Activated naive CD4-positive, alpha-beta T cell treated with anti-CD3 and anti-CD28 coated beads, Interleukin-2, amount 50 U/mL, for 24 hours (primary cell): ENCODE measurements around the gene SORCS2.

Source experiments
- H3K27ac Mint-ChIP-seq: one replicate; pipeline ENCODE4 v1.8.0; 2021; ENCODE audit warnings: mild to moderate bottlenecking, mixed read lengths
- H3K27me3 Mint-ChIP-seq: one replicate; pipeline ENCODE4 v1.8.0; 2021; ENCODE audit warnings: mixed read lengths
- H3K36me3 Mint-ChIP-seq: one replicate; pipeline ENCODE4 v1.8.0; 2021; ENCODE audit warnings: mixed read lengths
- H3K4me1 Mint-ChIP-seq: one replicate; pipeline ENCODE4 v1.8.0; 2021; ENCODE audit warnings: mixed read lengths
- H3K4me3 Mint-ChIP-seq: one replicate; pipeline ENCODE4 v1.8.0; 2021; ENCODE audit warnings: mild to moderate bottlenecking, mixed read lengths
- H3K9me3 Mint-ChIP-seq: one replicate; pipeline ENCODE4 v1.8.0; 2021; ENCODE audit warnings: mixed read lengths

The SORCS2 gene

DNA sequence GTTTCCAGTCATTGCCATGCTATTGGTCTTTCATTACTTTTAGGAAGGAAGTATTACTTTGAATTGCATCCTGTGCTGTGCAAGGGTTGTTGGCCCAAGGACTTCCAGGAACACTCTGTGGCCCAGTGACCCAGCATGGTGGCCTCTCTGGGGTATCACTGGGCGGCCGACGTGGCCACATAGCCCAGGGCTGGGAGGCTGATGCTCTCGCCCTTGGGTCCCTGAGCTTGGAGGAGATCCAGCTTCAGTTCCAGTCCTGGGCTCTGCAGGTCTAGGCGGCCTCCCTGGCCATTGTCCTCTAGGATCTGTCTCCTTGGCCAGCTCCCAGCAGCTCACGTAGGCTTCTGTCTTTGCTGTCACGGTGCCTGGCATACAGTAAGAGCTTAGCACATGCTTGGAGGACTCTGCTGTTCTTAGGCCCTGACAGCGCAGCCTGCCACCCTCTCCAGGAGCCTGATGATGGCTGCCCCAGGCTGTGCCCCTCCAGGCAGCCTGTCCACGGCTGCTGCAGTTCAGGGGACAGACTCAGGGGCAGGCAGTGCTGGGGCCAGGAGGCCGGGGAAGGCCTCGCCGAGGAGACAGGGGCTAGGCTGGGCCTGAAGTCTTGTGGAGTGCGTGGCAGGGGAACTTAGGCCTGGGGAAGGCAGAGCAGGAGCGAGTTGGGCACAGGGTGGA lies 42.2 kb downstream of the SORCS2 start:
- no peak overlapping the region for H3K4me3 Mint-ChIP-seq
- H3K36me3 Mint-ChIP-seq = peaks cover 1% of the 10 kb centered on the region
- no peaks in the 10 kb centered on the region for H3K27me3 Mint-ChIP-seq
- no peaks in the 10 kb centered on the region for H3K4me1 Mint-ChIP-seq
- H3K27ac Mint-ChIP-seq = no peak overlapping the region
- H3K9me3 Mint-ChIP-seq = no peaks in the 10 kb centered on the region

DNA sequence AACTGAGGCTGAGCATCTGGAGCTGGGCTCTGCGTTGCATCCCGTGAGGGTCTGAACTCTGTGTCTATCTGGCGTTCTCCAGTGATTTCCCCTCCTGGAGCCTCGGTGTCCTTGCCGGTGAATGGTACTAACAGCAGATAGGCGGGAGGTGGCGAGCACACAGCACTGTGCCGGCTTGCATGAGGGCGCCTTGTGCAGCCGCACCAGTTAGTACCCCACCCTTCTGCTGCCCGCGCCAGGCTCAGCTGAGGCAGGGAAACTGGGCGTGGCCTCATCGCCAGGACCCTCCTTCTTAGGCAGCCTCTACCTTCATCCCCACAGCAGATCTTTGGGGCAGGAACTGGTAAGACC lies 42.7 kb downstream of the SORCS2 start:
- Mint-ChIP-seq H3K9me3 (no peaks in the 10 kb centered on the region), H3K27me3 (no peaks in the 10 kb centered on the region), H3K36me3 (peaks cover 1% of the 10 kb centered on the region), H3K4me1 (no peaks in the 10 kb centered on the region), H3K27ac (no peak overlapping the region), H3K4me3 (no peak overlapping the region)

- Mint-ChIP-seq H3K27me3 (no peaks in the 10 kb centered on the region), H3K36me3 (peaks cover 1% of the 10 kb centered on the region), H3K9me3 (no peaks in the 10 kb centered on the region), H3K4me3 (no peak overlapping the region), H3K27ac (no peak overlapping the region), H3K4me1 (no peaks in the 10 kb centered on the region)
These were observed 44.5 kb downstream of the SORCS2 start for GRCh38 chr4:7236847-7237246.

- Mint-ChIP-seq H3K27ac (no peak overlapping the region), H3K36me3 (peaks cover 1% of the 10 kb centered on the region), H3K4me1 (no peaks in the 10 kb centered on the region), H3K4me3 (no peak overlapping the region), H3K27me3 (no peaks in the 10 kb centered on the region), H3K9me3 (no peaks in the 10 kb centered on the region)
These were observed 45.5 kb downstream of the SORCS2 start for GRCh38 chr4:7237873-7238272.

GRCh38 chr4:7238300-7238960 lies 46.1 kb downstream of the SORCS2 start:
- Mint-ChIP-seq H3K4me1 (no peaks in the 10 kb centered on the region), H3K27me3 (no peaks in the 10 kb centered on the region), H3K27ac (no peak overlapping the region), H3K36me3 (peaks cover 1% of the 10 kb centered on the region), H3K4me3 (no peak overlapping the region), H3K9me3 (no peaks in the 10 kb centered on the region)

DNA sequence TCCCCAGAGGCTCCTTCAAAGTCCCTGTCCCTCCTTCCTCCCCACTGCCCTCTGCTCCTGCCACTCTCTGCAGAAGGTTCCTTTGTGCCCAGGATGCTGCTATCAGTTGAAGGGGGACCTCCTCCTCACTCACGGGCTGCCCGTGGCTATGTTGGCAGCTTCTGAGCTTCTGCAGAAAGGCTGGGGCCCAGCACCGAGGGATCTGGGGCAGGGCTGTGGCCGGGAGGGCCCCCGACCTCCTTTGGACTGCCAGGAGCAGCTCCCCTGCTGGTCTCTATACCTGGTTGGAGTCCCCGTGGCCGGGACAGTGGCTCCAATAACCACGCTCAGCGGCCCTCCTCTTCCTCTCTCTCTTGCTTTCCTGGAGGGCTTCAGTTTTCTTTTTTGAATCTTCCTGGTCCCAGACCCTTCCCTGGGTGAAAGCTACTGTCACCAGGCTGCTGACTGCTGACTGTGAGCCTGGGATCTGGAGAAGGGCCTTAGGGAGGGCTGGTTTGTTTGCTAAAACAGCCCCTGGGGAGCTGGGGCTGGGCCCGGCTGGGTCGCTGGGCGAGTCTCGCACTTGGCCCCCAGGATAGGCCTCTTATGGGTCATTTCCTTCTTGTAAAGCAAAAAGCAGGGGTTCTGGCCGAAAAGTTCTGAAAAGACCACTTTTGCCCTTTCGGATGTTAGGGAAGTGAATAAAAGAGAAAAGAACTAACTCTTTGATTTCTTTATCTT lies 46.9 kb downstream of the SORCS2 start:
- H3K4me3 Mint-ChIP-seq = no peak overlapping the region
- H3K36me3 Mint-ChIP-seq = peaks cover 1% of the 10 kb centered on the region
- H3K27me3 Mint-ChIP-seq = no peaks in the 10 kb centered on the region
- H3K4me1 Mint-ChIP-seq = no peaks in the 10 kb centered on the region
- no peak overlapping the region for H3K27ac Mint-ChIP-seq
- no peaks in the 10 kb centered on the region for H3K9me3 Mint-ChIP-seq

GRCh38 chr4:7239844-7240243 lies 47.5 kb downstream of the SORCS2 start:
- Mint-ChIP-seq H3K4me3 (no peak overlapping the region), H3K9me3 (no peaks in the 10 kb centered on the region), H3K36me3 (peaks cover 1% of the 10 kb centered on the region), H3K27me3 (no peaks in the 10 kb centered on the region), H3K27ac (no peak overlapping the region), H3K4me1 (no peaks in the 10 kb centered on the region)

GRCh38 chr4:7240306-7240705 lies 48.0 kb downstream of the SORCS2 start:
- Mint-ChIP-seq H3K36me3 (peaks cover 1% of the 10 kb centered on the region), H3K4me1 (no peaks in the 10 kb centered on the region), H3K4me3 (no peak overlapping the region), H3K27me3 (no peaks in the 10 kb centered on the region), H3K9me3 (no peaks in the 10 kb centered on the region), H3K27ac (no peak overlapping the region)

GRCh38 chr4:7241597-7242125 lies 49.3 kb downstream of the SORCS2 start:
- no peaks in the 10 kb centered on the region for H3K27me3 Mint-ChIP-seq
- no peak overlapping the region for H3K27ac Mint-ChIP-seq
- H3K4me1 Mint-ChIP-seq = no peaks in the 10 kb centered on the region
- peaks cover 1% of the 10 kb centered on the region for H3K36me3 Mint-ChIP-seq
- H3K4me3 Mint-ChIP-seq = no peak overlapping the region
- no peaks in the 10 kb centered on the region for H3K9me3 Mint-ChIP-seq

DNA sequence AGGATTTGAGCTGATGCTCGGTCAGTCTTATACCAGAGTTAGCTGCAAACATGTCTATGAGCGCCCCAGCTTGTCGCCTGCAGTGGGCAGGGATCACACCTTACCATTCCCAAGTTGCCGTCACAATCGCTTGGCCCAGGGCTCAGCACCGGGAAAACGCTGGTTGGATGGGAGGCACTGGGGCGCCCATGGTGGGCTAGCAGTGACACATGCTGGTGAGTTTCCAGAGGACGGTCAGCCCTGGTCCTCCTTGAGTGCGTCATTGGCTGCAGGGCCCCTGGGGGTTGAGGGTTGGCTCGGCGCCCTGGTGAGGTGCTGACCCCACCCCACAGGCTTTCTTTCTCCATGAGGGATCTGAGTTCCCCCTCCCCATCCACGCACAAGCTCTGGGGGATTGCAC lies 50.4 kb downstream of the SORCS2 start:
- H3K27me3 Mint-ChIP-seq = no peaks in the 10 kb centered on the region
- H3K36me3 Mint-ChIP-seq = peaks cover 1% of the 10 kb centered on the region
- H3K4me1 Mint-ChIP-seq = no peaks in the 10 kb centered on the region
- H3K9me3 Mint-ChIP-seq = no peaks in the 10 kb centered on the region
- H3K27ac Mint-ChIP-seq = no peak overlapping the region
- no peak overlapping the region for H3K4me3 Mint-ChIP-seq

- peak overlapping the region; percentile 23 for H3K27ac Mint-ChIP-seq
- H3K9me3 Mint-ChIP-seq = no peaks in the 10 kb centered on the region
- H3K27me3 Mint-ChIP-seq = no peaks in the 10 kb centered on the region
- no peak overlapping the region for H3K4me3 Mint-ChIP-seq
- H3K4me1 Mint-ChIP-seq = no peaks in the 10 kb centered on the region
- H3K36me3 Mint-ChIP-seq = peaks cover 1% of the 10 kb centered on the region
These were observed 51.4 kb downstream of the SORCS2 start for GRCh38 chr4:7243609-7244330.

GRCh38 chr4:7244331-7244665 lies 52.0 kb downstream of the SORCS2 start:
- no peaks in the 10 kb centered on the region for H3K4me1 Mint-ChIP-seq

GRCh38 chr4:7244751-7245320 lies 52.5 kb downstream of the SORCS2 start:
- H3K27ac Mint-ChIP-seq = no peak overlapping the region
- no peaks in the 10 kb centered on the region for H3K9me3 Mint-ChIP-seq
- H3K4me3 Mint-ChIP-seq = no peak overlapping the region
- no peaks in the 10 kb centered on the region for H3K27me3 Mint-ChIP-seq
- H3K4me1 Mint-ChIP-seq = no peaks in the 10 kb centered on the region
- no peaks in the 10 kb centered on the region for H3K36me3 Mint-ChIP-seq

More at GRCh38 chr4:7244331-7244665, 52.0 kb downstream of the SORCS2 start:
- no peak overlapping the region for H3K4me3 Mint-ChIP-seq
- no peak overlapping the region for H3K27ac Mint-ChIP-seq
- H3K9me3 Mint-ChIP-seq = no peaks in the 10 kb centered on the region
- H3K36me3 Mint-ChIP-seq = peaks cover under 1% of the 10 kb centered on the region
- no peaks in the 10 kb centered on the region for H3K27me3 Mint-ChIP-seq

DNA sequence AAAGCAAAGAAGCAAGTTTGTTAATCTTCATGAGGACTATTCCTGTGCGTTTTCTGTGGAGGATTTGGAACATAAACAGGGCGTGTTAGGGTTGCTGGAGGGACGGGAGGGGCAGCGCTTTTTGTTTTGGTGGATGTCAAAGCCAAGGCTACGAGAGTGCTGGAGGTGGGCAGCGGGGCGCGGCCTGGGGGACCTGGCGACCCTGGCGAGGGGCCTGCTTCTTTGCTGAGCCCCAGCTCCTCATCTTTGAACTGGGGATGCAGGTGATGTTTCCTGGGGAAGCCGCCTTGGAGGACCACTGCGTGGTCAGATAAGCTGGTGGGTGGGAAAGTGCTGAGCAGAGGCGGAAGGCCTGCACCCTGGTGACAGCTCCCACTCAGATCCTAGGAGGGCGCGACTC lies 55.2 kb downstream of the SORCS2 start:
- Mint-ChIP-seq H3K27me3 (peaks cover 2% of the 10 kb centered on the region), H3K9me3 (no peaks in the 10 kb centered on the region), H3K27ac (no peak overlapping the region), H3K4me1 (no peaks in the 10 kb centered on the region), H3K36me3 (no peaks in the 10 kb centered on the region), H3K4me3 (no peak overlapping the region)

DNA sequence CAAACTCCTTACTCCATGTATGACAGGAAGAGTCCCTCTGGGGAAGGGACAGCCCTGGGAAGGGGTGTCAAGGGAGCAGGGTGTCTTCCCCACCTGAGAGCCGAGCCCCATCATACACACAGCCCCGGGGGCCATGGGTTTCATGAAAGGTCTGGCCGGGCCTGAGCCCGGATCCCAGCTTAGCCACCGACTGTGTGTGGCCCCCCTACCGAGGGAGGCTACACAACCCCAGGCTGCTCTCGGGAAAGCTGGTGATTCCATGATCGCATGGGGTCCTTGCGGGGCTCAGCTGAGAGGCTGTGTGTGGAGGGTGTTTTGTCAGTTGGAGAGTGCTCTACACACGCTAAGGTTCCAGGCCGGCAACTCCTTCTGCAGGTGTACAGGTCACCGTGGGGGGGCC lies 55.6 kb downstream of the SORCS2 start:
- no peak overlapping the region for H3K4me3 Mint-ChIP-seq
- no peaks in the 10 kb centered on the region for H3K36me3 Mint-ChIP-seq
- H3K27me3 Mint-ChIP-seq = peaks cover 2% of the 10 kb centered on the region
- no peaks in the 10 kb centered on the region for H3K4me1 Mint-ChIP-seq
- no peak overlapping the region for H3K27ac Mint-ChIP-seq
- H3K9me3 Mint-ChIP-seq = no peaks in the 10 kb centered on the region
